Panc1 (cell line): ENCODE measurements around the gene ADGB. TPM values are rescaled to one million over a fixed set of nuclear protein-coding genes. Genes with fewer than 3 reads are reported as not detected.

Experiments used
- ATAC-seq: fragments of 200-7000 bp; cut with Tn5 transposase; 2 replicates; pipeline ENCODE4 v1.9.1; 2020; ENCODE audit warnings: mild to moderate bottlenecking, moderate library complexity
- BruUV-seq: library from RNA; stranded (reverse); fragments of 400-500 nt; replicated peaks from 2 replicates; lab custom pipeline; 2021; lab: Mats Ljungman, UMichigan
- CTCF ChIA-PET: fragments of 300-600 bp; sonication (Branson Sonifier 250); formaldehyde crosslinking; loops from one replicate; lab custom pipeline; 2022; ENCODE audit warnings: antibody characterized with exemption; lab: Charles Lee
- POLR2A ChIA-PET: fragments of 300-600 bp; sonication (Branson Sonifier 250); formaldehyde crosslinking; loops from one replicate; lab custom pipeline; 2022; ENCODE audit warnings: antibody characterized with exemption; lab: Charles Lee
- DNase-seq: peaks from one replicate; pipeline ENCODE4 v3.0.0-alpha.2; 2010; ENCODE audit warnings: low read depth, low spot score
- H3K27ac ChIP-seq: 2 replicates; pipeline ENCODE4 v1.5.1; 2011; ENCODE audit warnings: mild to moderate bottlenecking, low read length, inconsistent platforms
- H3K27me3 ChIP-seq: fragments of 200-500 bp; sonication (Bioruptor generic); 2 replicates; pipeline ENCODE4 v1.6.0; 2014; ENCODE audit warnings: low read length, inconsistent platforms; ENCODE audit not compliant: control insufficient read depth, insufficient read depth
- H3K36me3 ChIP-seq: fragments of 200-500 bp; sonication (Bioruptor generic); 2 replicates; pipeline ENCODE4 v1.5.1; 2014; ENCODE audit warnings: inconsistent platforms, mild to moderate bottlenecking, low read length, moderate library complexity; ENCODE audit not compliant: control insufficient read depth, insufficient read depth
- H3K4me1 ChIP-seq: 2 replicates; pipeline ENCODE4 v1.5.1; 2011; ENCODE audit warnings: inconsistent platforms, mild to moderate bottlenecking, low read length, moderate library complexity; ENCODE audit not compliant: control insufficient read depth, insufficient read depth
- H3K4me3 ChIP-seq, 2 experiments: 2 replicates each; pipeline ENCODE4 v1.5.1; 2011 to 2012; ENCODE audit warnings: low read depth in 2 of 2, low read length in 2 of 2, mild to moderate bottlenecking in 2 of 2, inconsistent platforms in 1 of 2, moderate library complexity in 1 of 2
- H3K9me3 ChIP-seq: fragments of 200-500 bp; sonication (Bioruptor generic); 2 replicates; pipeline ENCODE4 v1.5.1; 2014; ENCODE audit warnings: low read depth, mild to moderate bottlenecking, inconsistent platforms, low read length, moderate library complexity; ENCODE audit not compliant: control insufficient read depth, insufficient read depth
- CTCF ChIP-seq: fragments of 450-650 bp; IDR thresholded peaks from 2 replicates; pipeline ENCODE4 v1.5.1; 2017; ENCODE audit warnings: mild to moderate bottlenecking
- POLR2AphosphoS5 ChIP-seq: IDR thresholded peaks from 2 replicates; pipeline ENCODE4 v1.6.1; 2012; ENCODE audit warnings: mild to moderate bottlenecking, low read depth, low read length, moderate library complexity
- REST ChIP-seq, 2 experiments: IDR thresholded peaks; 2 replicates each; pipeline ENCODE4 v1.6.1; 2011 to 2012; ENCODE audit warnings: low read depth in 2 of 2, control low read depth in 1 of 2, low read length in 1 of 2, mild to moderate bottlenecking in 1 of 2, moderate library complexity in 1 of 2; ENCODE audit not compliant: insufficient read depth in 1 of 2
- SIN3A ChIP-seq: IDR thresholded peaks from 2 replicates; pipeline ENCODE4 v1.6.1; 2012; ENCODE audit warnings: low read depth, mild to moderate bottlenecking, low read length, moderate library complexity, borderline replicate concordance; ENCODE audit not compliant: insufficient read depth
- TCF7L2 ChIP-seq: IDR thresholded peaks from 2 replicates; pipeline ENCODE4 v1.6.1; 2011; ENCODE audit warnings: mild to moderate bottlenecking, low read depth, low read length, inconsistent platforms
- in situ Hi-C: cut with HindIII; loops from 2 replicates; pipeline ENCODE4 v1.10.0; 2016; ENCODE audit warnings: low sequenced_read_pairs, low pct_unique_long_range_greater_than_20kb
- intact Hi-C: fragments of 100-400 bp; cut with micrococcal nuclease; formaldehyde crosslinking; loops from one replicate; pipeline ENCODE4 v1.10.0; 2022; ENCODE audit not compliant: unreplicated experiment
- total RNA-seq: library from RNA; stranded (reverse); gene quantifications from one replicate; pipeline ENCODE4 v1.2.1, GENCODE V29; 2021; ENCODE audit not compliant: unreplicated experiment

ADGB gene
- total RNA-seq, 1 experiment from 2014 or later: not detected

- CTCF ChIA-PET: no interaction called here
- in situ Hi-C loops: no loop called here
- intact Hi-C loops: no loop called here
Measured at GRCh38 chr6:146781836-146782235, 183.1 kb downstream of the ADGB start.

GRCh38 chr6:146785001-146785585 lies 186.3 kb downstream of the ADGB start:
- Histone ChIP-seq H3K27ac (no peak overlapping the region), H3K4me3 (no peak overlapping the region), H3K4me1 (no peaks in the 10 kb centered on the region), H3K27me3 (no peaks in the 10 kb centered on the region), H3K36me3 (no peaks in the 10 kb centered on the region), H3K9me3 (no peaks in the 10 kb centered on the region)
- BruUV-seq: no TSS peak
- CTCF ChIA-PET: interaction anchor here (0.6 kb wide), 1 partner anchor 240 kb away, joined by 3 read pairs; no protein-coding TSS in a partner anchor
- TF ChIP-seq CTCF (peak; percentile 77), POLR2AphosphoS5 (no peak)
- ATAC-seq: peak; percentile 98
- POLR2A ChIA-PET: no interaction called here
- DNase-seq: peak; percentile 20
- in situ Hi-C loops: no loop called here
- intact Hi-C loops: no loop called here

More at GRCh38 chr6:146781836-146782235, 183.1 kb downstream of the ADGB start:
- H3K27ac ChIP-seq: no peak overlapping the region
- no peaks in the 10 kb centered on the region for H3K4me1 ChIP-seq
- no peak overlapping the region for H3K4me3 ChIP-seq
- no peaks in the 10 kb centered on the region for H3K36me3 ChIP-seq
- BruUV-seq: no TSS peak
- DNase-seq (no peak), ATAC-seq (no peak)
- POLR2A ChIA-PET: no interaction called here
- no peak for TF ChIP-seq SIN3A
- TF ChIP-seq POLR2AphosphoS5: no peak
- no peak for TF ChIP-seq TCF7L2
- TF ChIP-seq REST (IDR thresholded peaks at IDR 0.05; ENCODE audit: insufficient read depth in 1 of 2, low read depth in 2 of 2, low read length in 1 of 2): no peak
- no peak for TF ChIP-seq CTCF
- no peaks in the 10 kb centered on the region for H3K27me3 ChIP-seq
- no peaks in the 10 kb centered on the region for H3K9me3 ChIP-seq
